Fibroblast of peridontal ligament (primary cell): ENCODE measurements around the gene PIP4K2A.

ENCODE experiments used
- DNase-seq: peaks from one replicate; pipeline ENCODE4 v3.0.0-alpha.2; 2010; ENCODE audit errors: extremely low read depth

Gene PIP4K2A

DNA sequence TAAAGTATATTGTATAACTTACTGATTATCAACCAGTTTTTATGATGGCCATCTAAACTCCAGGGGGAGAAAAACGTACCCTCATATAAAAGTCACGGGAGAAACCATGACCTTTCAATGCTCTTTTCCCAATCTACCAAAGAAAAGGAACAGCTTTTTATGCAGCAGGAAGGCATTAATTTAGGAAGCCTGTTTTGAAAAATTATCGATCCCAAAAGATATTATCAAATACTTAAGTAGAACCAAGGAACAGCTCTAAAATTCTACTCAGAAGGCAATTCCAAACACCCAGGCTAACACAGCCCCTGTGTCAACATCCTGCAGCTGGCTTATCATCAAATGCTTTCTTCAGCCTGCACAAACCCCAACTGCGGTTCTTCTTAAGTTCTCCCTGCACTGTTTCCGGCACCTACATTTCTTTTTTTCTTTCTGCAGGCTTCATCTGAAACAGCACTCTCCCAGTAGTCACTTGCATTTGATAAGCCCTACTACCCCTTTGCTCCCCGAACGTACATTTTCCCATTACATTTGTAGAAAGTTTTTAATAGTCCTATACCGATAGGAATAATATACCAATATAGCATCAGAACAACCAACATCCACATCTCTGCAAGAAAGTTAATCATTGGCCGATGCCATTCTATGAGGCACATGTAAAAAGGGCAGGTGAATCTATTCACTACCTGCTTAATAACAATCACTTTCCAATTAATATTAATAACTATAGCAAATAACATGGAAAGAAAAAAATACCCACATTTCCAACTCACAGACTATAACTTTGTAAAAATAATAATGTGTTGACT lies 47.9 kb downstream of the PIP4K2A start:
- DNase-seq, result no peak

DNA sequence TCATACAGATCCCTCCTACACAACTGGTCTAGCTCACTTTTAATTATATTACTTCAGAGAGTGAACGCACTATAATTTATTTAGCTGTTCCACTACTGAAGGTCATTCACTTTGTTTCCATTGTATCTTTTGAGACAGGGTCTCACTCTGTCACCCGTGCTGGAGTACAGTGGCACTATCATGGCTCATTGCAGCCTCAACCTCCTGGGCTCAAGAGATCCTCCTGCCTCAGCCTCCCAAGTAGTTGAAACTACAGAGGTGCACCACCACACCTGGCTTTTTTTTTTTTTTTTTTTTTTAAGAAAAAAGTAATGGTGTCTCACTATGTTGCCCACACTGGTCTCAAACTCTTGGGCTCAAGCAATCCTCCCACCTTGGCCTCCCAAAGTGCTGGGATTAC lies 49.0 kb downstream of the PIP4K2A start:
- no peak for DNase-seq

DNA sequence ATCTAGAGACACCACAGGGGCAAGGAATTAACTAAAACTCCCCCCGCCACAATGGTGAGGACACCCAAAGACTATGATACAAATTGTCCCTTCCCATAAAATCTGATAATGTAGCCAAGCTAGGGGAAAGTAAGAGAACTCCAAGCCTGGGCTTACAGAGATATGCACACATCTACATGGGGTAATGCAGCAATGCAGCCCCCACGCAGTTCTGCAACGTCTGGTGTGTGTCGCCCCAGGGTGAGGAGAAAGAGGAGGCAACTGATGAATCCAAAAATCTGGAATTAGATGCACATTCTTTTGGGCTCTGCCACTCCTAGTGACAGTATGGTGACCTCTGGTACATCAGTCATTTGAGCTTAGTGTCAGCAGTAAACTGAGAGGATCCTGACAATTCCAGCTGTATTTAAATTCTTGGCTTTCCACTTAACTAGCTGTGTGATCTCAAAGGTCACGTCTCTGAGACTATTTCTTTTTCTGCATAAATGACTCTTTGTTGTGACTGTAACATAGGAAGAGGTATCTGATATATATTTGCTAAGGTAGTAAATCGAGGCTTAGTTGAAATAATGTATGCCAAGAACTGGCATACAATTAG lies 51.5 kb downstream of the PIP4K2A start:
- DNase-seq, result no peak

DNA sequence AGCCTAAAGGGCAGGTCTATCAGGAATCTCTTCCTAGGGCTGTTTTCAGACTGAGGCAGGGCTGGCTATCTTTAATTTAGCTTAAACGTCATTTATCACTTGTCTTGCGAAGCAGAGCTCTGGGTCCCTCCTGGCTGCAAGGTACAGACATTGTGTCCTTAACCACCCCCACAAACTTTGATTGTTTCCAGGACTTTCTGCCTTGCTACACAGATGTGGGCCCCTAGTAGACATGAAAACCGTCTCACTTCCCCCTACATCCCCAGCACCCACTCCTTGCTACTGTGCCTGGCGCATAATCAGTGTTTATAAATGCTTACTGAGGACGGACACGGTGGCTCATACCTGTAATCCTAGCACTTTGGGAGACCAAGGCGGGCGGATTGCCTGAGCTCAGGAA lies 54.5 kb downstream of the PIP4K2A start:
- no peak for DNase-seq

DNA sequence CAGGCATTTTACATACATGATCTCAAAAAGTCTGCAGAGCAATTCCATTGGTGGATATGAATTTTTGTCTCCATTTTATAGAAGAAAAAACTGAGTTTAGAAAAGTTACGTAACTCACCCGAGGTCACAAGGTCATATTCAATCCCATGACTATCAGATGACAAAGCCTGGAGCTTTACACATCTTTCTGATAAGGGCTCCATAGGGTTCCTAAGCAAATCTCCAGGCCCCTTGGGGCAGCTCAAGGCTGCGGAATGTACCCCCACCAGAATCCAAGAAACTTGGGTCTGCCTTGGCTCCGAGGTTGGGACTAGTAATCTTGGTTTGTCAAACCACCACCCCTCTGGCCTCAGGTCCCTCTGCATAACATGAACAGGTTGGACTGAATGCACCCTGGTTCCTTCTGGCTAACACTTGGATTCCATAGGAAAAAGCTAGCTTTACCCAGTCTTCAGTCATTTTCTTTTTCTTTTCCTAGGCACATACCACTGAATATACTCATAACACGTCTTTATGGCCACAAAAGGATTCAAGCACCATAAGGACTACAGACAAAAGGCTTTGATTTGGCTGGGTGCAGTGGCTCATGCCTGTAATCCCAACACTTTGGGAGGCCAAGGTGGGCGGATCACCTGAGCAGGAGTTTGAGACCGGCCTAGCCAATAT lies 55.5 kb downstream of the PIP4K2A start:
- DNase-seq, result no peak

DNA sequence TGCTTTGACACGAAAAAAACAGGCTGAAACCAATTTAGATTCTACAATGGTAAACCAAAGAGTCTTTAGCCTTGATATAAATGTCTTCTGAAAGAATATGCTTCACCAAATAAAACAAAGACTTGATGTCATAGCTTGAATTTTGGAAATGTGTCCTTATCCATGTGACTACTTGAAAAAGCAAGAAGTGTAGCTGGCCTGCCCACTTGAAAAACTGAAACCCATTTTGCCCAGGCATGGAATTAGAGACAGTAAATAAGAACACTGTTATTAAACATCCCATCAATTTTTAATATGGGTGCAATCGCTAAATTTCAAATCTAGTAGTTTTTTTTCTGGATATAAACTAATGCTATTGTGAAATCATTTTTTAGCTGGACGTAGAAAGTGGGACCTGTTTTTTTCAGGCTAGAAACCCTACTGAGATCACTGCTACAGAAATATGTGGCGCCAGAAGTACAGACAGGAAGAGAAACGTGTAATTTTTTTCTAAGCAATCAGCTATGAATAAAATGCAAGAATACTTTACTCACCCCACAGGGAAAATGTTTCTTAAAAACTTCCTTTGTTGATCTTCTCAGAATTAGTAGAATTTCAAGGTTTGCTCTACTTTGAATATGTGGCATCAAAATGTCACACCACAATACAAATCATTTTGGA lies 56.7 kb downstream of the PIP4K2A start:
- DNase-seq, result no peak

DNA sequence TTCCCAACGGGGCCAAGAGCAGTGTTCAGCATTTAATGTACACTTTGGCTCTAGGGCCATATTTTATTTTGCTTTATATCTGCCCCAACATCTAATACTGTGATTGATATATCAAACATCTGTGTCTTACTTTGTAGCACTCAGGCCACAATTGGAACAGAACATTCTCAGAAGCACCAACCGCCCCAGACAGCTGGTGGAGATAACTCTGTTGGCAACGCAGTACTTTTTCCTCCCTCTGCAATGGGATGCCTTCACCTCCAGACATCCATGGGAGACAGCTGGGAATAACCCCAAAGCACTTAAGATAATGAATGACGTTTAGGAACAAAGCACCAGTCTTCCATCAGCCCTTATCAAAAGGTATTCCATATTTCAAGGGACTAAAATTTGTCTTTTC lies 57.4 kb downstream of the PIP4K2A start:
- no peak for DNase-seq

DNA sequence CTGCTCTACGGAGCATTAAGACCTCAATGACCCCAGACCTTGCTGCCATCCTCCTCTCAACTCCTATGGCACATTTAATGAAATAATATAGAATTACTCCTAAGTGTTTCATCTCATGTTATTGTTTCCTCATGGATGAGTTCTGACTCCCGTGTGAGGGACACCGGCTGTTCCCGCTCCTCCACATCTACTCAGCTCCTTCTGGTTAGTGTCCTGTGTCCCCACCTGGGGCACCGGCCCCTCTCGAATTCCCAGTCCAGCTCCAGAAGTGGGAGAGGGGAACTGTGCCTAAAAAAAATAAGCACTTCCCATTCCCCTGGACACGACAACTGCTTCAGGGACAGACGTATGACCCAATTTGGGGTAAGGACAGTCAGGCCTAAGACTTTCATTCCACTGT lies 58.3 kb downstream of the PIP4K2A start:
- DNase-seq, result no peak

DNA sequence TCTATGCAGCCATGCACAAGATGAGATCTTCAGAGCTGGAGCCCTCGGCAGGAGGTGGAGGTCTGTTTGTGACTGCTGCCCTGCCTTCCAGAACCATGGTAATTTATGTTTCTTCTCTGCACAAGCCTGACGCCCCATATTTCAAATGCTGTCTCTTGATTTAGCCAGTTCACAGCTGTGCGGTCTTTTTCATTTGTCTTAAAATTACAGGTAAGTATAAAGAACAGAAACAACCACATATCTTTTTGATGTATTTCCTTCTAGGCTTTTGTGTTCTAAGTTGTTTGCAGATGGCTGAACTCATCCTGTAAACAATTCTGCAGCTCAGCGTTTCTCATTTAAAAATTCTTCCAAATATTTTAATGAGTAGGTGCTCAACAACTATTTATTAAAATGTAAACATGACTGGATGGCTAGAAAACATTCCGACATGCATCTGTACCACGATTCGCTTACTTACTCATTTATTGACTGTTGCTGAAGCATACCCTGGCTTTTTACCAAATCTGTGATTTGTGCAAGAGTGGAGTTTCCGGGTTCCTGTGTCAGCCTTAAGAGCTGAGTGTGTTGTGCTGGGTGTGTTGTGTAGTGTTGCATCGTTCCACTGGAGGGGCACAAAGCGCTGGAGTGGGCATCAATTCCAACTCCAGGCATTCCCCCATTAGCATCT lies 58.9 kb downstream of the PIP4K2A start:
- peak; percentile 77 for DNase-seq

DNA sequence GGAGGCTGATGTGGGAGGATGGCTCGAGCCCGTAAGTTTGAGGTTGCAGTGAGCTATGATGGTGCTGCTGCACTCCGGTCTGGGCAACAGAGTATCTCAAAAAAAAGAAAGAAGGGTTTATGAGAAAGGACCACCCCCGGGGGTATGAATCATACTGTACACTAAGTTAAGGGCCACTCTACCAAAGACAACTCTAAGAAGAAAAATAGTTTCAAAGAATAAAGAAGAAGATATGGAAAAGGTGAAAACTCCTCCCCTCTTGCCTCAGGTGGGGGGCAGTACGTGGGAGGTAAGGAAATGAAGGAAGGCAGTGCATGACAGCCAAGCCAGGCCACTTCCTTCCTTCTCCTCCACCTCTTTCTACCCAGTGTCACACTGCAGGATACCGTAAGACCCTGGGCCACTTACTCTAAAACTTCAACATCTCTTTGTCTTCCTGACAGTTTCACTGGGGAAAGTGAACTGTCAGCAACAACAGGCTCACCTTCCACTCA lies 61.3 kb downstream of the PIP4K2A start:
- DNase-seq, result no peak

DNA sequence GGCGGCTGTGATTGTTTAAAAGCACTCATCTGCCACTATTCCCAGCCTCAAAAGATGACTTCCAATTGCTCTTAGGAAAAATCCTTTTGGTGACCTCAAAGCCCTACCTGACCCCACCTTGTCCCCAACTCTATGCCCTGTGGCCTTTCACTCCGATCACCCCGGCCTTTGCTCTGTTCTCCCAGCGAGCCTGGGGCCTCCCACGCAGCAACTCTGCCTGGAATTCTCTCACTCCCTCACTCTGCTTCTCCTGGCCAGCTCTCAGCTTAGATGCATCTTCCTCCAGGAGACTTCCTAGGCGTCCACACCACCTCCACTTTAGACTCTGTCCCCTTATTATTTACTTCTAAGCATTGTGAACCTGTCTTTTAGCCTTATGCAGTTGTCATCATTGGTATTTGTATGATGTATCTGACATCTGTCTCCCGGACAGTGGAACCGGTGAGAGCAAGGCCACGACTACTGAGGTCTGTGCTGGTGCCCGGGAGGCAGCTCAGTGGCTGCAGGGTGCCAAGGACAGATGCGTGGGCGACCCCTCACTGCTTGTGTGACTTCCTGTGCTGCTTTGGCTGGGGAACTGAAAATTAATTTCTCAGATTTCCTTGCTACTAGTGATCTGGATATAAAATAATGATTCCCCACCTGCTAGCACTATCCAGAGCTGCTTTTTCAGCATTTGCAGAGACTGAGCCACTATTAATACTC lies 63.0 kb downstream of the PIP4K2A start:
- no peak for DNase-seq

DNA sequence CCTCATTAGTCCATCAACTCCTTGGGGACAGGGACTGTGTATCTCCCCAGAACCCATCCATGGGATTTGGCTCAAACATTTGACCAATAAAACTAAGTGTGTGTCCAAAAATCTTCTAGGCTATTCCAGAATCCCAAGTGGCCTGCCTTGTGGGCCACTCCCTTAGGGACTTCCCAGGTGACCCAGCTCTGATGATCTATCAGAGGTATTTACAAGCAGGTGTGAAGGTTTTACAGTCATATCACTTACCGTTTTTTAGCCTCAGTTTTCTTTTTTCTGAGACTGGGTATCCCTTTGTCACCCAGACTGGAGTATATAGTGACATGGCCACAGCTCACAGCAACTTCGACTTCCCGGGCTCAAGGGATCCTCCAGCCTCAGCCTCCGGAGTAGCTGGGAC lies 64.4 kb downstream of the PIP4K2A start:
- no peak for DNase-seq

DNA sequence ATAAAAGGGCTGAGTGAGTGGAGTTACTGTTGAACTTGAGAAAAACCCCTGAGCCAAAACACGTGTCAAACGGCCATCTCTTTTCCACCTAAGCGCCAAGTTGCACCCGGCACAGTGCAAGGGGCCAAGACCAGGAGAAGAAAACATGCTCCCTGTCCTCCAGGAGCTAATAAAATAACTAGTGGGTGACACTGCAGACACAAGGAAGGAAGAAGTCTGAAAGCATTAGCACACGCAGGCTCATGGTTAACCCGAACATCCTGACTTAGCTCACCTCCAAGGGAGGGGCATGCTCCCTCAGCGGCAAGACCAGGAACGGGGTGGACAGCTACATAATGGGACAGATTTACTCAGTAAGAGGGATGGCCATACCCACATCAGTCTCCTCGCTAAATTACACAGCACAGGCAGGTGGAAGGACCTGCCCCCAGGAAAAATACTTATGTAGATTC lies 65.0 kb downstream of the PIP4K2A start:
- DNase-seq, result no peak

DNA sequence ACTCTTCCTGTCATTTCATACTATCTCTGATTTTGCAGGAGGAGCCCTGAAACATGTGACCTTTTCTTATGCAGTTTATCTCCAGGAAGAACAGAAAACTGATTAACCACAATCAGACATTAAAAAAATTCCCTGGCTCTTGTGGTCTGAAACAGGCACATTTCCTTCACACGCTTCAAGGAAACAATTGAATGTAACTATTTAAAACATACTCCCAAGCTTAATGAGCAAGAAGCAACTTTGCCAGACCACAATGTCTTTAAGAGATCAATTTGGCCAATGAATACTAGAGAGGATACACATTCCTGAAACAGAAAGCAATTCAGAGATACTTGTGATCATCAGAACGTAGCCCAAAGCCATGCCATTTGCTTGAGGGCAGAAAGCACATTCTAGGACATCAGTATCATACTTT lies 65.8 kb downstream of the PIP4K2A start:
- peak; percentile 85 for DNase-seq

DNA sequence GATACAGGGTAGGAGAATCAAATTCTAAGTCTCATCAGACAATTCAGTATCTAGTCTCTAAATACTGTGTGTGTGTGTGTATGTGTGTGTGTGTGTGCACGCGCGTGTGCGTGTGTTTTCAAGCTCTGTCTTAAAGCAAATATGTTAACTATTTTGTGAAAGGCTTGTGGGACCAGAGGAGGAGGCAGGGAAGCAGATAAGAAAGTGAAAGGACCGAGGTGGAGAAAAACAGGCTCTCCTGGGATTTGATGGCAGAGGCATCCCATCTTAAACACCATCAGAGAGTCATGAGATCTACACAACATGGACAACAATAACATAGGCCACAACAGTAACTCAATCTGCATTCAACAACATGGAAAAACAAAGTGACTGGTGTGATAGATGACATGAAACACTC lies 67.1 kb downstream of the PIP4K2A start:
- DNase-seq, result no peak

DNA sequence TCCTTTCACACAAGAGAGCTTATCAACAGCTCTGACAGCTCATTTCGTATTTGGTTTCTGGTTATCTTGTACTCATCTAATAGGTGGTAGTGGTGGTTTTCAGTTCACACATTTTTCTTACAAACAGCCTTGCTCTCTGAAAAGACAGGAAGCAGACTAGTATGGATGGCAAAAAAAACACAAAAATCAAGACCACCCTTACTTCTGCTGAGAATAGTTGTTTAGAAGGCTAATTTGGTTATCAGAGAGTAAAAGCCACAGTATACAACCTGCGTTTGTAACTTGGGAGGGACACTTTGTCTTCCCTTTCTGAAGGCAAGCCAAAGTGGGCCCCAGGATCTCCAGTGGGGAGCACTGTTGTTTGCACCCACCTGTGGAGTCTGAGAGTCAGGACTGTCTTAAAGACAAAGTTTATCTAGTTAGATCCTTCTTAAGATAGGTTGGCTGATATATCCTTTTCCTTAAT lies 68.0 kb downstream of the PIP4K2A start:
- no peak for DNase-seq

DNA sequence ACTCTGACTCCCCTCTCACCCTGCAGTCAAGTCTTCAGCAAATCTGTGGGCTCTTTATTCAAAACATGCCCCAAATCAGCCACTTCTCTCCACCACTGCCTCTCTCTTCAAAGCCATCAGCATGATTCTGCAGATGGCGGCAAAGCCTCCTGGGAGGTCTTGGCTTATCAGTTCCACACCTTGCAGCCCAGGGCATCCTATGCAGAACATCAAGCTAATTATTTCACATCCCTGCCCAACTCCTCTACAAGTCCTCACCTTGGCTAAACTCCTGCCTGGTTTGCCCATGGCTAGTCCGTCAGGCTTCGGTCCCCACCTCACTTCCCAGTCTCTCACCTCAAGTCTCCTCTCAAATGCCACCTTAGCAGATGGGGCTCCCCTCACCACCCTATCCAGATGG lies 70.2 kb downstream of the PIP4K2A start:
- DNase-seq, result no peak

DNA sequence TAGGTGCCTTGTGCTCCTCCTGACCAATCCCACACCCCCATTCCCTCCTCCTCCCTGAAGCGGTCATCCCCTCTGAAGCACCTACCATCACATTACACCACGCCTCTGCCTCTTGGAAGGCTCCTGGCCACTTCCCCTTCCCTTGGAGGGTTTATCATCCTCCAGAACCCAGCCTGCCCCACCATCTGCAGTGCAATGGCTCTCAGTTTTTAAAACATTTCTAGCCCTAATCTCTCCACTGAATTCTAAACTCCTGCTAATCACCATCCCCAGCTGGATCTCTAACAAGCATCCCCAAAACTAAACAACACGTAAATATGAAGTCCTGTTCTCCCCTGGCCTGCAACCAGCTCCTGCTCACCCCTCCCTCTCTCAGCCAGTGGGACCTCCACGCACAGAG lies 70.6 kb downstream of the PIP4K2A start:
- DNase-seq, result no peak

DNA sequence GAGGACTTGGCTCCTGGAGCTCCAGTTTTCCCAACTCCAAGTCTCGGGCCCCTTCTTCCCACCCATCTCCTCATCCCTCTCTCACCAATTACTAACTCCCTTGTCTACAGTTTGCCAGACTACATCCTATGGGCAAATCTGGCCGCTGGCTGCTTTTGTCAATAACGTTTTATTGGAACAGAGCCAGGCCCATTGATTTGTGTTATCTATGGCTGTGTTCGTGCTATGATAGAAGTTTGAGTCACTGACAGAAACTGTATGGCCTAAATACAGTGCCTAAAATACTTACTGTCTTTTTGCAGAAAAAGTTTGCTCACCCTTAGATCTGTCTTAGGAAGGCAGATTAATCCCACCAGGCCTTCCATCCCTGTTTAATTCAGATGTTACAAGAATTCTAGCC lies 71.3 kb downstream of the PIP4K2A start:
- DNase-seq, result no peak

DNA sequence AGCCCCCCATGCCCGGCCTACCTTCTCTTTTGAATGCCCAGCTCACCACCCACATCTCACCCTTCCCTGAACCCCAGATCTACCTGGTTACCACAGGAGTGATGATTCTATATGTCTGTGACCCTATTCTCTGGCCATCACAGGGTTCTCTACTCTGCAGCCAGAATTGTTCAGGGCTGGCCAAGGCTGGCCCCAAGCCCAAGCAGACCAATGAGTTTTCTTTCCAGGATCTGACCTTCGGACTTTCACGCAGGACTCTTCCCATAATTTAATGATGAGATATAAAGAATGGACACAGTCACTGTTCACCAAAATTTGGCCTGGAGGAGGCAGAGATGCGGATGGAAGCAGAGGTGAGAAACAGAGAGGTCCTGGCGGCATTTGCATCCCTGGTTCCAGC lies 72.6 kb downstream of the PIP4K2A start:
- DNase-seq, result no peak

DNA sequence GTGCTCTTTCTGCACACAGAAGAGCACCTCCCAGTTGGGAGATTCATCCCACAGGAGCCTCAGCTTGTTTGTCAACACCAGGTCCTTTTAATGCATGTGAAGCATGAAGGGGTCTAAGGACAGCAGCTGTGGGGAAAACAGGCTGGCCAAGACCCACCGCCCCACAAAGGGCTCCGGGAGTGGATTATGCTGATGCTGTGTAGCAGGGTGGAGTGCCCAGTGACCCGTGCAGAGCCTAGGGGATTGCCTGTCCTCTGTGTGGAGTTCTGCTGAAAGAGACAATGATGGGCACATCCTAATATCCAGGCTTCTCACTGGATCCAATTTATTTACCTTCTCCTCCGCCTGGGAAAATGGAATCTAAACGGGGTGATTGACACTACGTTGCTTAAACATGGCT lies 74.0 kb downstream of the PIP4K2A start:
- DNase-seq, result no peak
